GM19455 (cell line): ENCODE results near the gene SPATA9.

ENCODE experiments used
- ATAC-seq: cut with Tn5 transposase; IDR thresholded peaks from one replicate; pipeline ENCODE4 v1.9.1; 2021; ENCODE audit not compliant: unreplicated experiment

SPATA9 gene

DNA sequence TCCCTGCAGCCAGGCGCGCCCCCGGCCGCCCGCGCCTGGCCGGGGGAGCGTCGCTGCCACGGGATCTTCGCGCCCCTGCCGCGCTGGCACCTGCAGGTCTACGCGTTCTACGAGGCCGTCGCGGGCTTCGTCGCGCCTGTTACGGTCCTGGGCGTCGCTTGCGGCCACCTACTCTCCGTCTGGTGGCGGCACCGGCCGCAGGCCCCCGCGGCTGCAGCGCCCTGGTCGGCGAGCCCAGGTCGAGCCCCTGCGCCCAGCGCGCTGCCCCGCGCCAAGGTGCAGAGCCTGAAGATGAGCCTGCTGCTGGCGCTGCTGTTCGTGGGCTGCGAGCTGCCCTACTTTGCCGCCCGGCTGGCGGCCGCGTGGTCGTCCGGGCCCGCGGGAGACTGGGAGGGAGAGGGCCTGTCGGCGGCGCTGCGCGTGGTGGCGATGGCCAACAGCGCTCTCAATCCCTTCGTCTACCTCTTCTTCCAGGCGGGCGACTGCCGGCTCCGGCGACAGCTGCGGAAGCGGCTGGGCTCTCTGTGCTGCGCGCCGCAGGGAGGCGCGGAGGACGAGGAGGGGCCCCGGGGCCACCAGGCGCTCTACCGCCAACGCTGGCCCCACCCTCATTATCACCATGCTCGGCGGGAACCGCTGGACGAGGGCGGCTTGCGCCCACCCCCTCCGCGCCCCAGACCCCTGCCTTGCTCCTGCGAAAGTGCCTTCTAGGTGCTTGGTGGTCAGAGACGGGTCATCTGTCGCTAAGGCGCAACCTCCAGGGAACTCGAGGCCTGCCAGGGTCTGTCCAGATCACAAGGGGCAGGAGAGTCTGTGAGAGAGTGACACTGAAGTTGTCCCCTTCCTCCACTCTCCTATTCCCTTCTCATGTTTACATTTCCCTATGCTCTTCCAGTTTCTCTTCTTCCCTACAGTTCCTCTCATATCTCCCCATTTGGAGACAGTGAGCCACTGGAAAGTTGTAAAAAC lies 61.6 kb downstream of the SPATA9 start:
- ATAC-seq: peak; percentile 63

DNA sequence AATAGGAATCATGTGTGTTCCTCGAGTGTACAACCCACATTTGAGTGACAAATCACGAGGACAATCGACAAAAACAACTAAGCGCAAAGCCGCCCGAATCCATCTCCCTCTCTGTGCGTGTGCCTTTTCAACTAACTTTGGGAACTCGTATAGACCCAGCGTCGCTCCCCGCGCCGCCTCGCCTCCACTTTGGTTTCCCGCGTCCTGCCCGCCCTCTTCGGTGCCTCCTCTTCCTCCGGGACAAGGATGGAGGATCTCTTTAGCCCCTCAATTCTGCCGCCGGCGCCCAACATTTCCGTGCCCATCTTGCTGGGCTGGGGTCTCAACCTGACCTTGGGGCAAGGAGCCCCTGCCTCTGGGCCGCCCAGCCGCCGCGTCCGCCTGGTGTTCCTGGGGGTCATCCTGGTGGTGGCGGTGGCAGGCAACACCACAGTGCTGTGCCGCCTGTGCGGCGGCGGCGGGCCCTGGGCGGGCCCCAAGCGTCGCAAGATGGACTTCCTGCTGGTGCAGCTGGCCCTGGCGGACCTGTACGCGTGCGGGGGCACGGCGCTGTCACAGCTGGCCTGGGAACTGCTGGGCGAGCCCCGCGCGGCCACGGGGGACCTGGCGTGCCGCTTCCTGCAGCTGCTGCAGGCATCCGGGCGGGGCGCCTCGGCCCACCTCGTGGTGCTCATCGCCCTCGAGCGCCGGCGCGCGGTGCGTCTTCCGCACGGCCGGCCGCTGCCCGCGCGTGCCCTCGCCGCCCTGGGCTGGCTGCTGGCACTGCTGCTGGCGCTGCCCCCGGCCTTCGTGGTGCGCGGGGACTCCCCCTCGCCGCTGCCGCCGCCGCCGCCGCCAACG lies 62.5 kb downstream of the SPATA9 start, which contains the start of gene GPR150:
Gene GPR150, plus strand, starts transcription at position 58 of the 840 bp plus-strand sequence. Its CDS starts 189 bp downstream, at position 247.
- ATAC-seq: peak; percentile 69

DNA sequence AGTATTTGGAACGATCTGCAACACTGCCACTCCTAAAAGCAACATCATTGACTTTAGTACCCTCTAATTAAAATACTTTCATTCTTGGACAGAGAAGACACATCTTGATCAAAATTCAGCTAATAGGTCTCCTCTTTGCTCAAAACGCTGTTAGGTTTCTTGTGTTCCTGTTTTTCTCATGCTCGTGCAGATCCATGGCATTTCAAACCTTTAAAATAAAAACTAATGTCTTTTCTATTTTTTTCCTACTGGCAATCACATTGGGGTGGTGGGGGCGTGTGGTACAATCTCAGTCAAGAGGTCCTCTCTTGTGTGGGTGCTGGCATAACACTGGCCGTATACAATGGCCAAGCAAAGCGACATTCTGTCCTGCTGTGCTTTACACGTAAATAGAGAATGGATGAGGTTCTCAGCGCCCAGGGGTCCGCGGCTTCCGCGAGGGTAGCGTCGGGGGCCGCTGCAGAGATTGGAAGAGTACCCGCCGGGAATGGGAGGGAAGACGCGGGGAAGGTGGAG lies 63.2 kb downstream of the SPATA9 start:
- no peak for ATAC-seq

DNA sequence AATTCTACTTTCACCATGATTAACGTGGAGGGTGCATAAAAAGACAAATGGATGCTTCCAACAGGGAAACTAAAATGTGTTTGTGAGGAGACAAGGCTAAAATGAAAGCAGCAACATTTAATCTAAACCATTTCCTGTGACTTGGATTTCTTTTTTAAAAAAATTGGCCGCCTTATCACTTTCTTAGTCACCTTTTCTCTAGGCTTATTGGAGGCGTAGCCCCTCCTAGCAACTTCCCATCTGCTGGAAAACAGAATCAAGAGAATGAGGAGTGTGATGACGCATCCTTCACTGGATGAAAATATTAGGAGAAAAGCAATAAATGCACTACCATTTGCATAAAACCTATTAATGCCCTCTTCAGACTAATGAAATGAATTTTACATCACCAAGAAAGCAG lies 63.7 kb downstream of the SPATA9 start:
- no peak for ATAC-seq

DNA sequence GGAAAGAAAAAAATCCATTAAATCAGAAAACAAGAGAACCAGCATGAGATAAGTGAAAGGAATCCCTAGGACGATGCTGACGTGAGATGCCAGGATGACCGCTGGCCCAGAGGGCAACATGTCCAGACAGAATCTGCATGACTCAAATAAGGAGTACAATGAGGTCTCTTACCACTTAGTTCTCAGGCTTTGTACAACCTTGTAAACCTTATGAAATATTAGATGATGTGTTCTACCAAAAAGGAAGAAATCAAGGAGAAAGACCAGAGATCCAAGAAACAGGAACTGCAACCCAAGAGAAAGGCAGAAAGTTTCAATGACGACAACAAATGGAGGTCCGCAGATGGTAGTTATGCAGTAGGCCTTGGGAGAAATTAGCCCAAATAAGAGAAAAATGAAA lies 65.7 kb downstream of the SPATA9 start:
- ATAC-seq: no peak

DNA sequence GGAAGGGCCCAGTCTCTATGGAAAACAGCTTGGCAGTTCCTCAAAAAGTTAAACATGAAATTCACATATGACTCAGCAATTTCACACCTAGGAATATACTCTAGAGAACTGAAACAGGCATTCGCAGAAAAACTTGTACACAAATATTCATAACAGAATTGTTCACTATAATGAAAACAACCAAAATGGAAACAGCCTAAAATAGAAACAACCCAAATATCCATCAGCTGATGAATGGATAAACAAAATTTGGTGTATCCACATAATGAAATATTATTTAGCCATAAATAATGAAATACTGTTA lies 67.7 kb downstream of the SPATA9 start:
- no peak for ATAC-seq

DNA sequence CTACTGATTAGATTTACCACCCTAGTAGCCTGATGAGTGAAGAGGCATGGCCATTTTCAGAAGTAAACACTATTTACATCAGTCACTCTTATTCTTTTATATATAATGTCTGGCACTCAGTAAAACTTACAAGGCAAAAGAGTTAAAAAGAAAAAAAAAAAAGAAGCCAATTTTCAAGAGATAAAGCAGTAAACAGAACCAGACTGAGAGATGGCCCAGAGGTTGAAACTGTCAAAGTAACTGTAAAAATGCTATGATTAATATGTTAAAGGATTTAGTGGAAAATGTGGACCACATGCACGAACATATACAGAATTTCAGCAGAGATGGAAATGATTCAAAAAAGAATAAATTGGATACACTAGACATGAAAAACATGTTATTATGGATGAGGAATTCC lies 69.3 kb downstream of the SPATA9 start:
- ATAC-seq: no peak

DNA sequence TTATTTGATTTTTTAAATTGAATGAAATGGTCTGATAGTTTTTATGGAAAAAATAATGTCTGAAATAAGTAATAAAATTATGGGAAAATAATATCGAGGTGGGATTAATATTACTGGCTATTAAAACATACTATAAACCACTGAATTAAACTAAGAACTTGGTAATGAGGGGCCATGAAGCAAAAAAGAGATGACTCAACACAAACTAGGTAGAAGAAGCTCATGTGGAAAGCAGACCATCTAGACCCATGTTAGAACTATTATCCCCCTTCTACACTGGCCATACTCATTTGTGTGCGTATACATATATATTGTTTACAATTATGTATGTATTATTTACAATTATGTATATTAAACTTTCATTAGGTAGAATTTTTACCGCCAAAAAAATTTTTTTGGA lies 71.4 kb downstream of the SPATA9 start:
- no peak for ATAC-seq

DNA sequence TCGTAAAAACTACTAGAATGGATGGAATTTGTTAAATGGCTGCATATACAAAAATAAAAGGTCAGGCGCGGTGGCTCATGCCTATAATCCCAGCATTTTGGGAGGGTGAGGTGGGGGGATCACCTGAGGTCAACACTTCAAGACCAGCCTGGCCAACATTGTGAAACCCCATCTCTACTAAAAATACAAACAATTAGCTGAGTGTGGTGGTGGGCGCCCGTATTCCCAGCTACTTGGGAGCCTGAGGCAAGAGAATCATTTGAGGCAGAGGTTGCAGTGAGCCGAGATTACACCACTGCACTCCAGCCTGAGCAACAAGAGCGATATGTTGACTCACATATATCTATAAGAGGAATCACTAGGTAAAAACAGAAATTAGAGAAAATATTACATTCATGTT lies 72.2 kb downstream of the SPATA9 start:
- ATAC-seq: no peak

DNA sequence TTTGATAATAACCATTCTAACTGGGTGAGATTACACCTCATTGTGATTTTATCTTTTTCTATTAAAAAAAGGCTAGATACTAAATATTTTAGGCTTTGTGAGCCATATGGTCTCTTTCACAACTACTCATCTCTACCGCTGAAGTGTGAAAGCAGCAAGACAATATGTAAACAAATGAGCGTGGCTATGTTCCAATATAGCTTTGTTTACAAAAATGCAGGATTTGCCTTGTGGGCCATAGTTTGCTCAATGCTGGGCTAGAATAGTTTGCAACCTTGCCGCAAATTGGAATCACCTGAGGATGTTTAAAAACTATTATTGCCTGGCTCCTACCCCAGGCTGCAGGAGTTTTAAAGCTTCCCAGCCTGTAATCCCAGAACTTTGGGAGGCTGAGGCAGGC lies 73.1 kb downstream of the SPATA9 start:
- ATAC-seq: no peak
